OCI-LY7 (cell line): ENCODE data around the gene MYL11.

Experiments used
- EZH2phosphoT487 ChIP-seq: fragments of 200-600 bp; sonication (generic); IDR thresholded peaks from 2 replicates; pipeline ENCODE4 v1.6.1; 2018; ENCODE audit warnings: low read depth, borderline replicate concordance, mild to moderate bottlenecking, mixed run types, antibody characterized with exemption, low read length, moderate library complexity, mixed read lengths
- TF ChIP-seq, protein P1 (sequence below): fragments of 200-600 bp; sonication (generic); conservative IDR thresholded peaks from 2 replicates; pipeline ENCODE4 v1.5.1; 2014; ENCODE audit warnings: mild to moderate bottlenecking, antibody characterized with exemption, low read length, moderate library complexity, mixed read lengths

DNA sequence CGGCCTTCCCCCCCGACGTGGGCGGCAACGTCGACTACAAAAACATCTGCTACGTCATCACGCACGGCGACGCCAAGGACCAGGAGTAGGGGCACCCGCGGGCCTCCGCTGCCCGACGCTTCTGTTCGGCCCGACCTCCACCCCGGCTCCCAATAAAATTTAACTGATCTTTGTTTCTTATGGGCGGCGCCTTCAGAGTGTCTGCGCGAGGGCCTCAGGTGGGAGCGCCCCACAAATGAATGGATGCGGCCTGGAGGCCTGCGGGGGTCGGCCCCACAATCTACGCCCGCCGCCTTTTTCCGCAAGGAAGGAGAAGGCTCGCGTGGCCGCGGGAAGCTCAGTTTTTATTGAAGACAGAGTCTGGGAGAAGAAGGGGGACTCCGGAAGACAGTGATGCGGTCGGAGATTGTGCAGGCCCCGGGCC is 3.2 kb downstream of the MYL11 start:
- TF ChIP-seq, protein P1, sequence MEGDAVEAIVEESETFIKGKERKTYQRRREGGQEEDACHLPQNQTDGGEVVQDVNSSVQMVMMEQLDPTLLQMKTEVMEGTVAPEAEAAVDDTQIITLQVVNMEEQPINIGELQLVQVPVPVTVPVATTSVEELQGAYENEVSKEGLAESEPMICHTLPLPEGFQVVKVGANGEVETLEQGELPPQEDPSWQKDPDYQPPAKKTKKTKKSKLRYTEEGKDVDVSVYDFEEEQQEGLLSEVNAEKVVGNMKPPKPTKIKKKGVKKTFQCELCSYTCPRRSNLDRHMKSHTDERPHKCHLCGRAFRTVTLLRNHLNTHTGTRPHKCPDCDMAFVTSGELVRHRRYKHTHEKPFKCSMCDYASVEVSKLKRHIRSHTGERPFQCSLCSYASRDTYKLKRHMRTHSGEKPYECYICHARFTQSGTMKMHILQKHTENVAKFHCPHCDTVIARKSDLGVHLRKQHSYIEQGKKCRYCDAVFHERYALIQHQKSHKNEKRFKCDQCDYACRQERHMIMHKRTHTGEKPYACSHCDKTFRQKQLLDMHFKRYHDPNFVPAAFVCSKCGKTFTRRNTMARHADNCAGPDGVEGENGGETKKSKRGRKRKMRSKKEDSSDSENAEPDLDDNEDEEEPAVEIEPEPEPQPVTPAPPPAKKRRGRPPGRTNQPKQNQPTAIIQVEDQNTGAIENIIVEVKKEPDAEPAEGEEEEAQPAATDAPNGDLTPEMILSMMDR, result no peak
- no peak for TF ChIP-seq EZH2phosphoT487
